Astrocyte (in vitro differentiated cells and primary cell): ENCODE data around the gene GNB1. TPM values are rescaled to one million over a fixed set of nuclear protein-coding genes. Genes with fewer than 3 reads are reported as not detected.

Source experiments
- DNase-seq: peaks from one replicate; pipeline ENCODE4 v3.0.0-alpha.2; 2010; ENCODE audit warnings: low read depth
- FAIRE-seq: peaks from 2 replicates; lab custom pipeline; 2011; peaks lifted over from hg19 to GRCh38; lab: Jason Lieb, UNC
- H2AFZ ChIP-seq: 2 replicates; pipeline ENCODE4 v1.6.0; 2012; ENCODE audit warnings: low read depth, low read length, inconsistent platforms
- H3K27ac ChIP-seq: 2 replicates; pipeline ENCODE4 v1.5.1; 2011; ENCODE audit warnings: low read depth, low read length, inconsistent platforms
- H3K27me3 ChIP-seq: 2 replicates; pipeline ENCODE4 v1.6.0; 2011; ENCODE audit warnings: low read length, inconsistent platforms; ENCODE audit not compliant: insufficient read depth
- H3K36me3 ChIP-seq: 2 replicates; pipeline ENCODE4 v1.5.1; 2011; ENCODE audit warnings: low read length, inconsistent platforms; ENCODE audit not compliant: insufficient read depth
- H3K4me1 ChIP-seq: 2 replicates; pipeline ENCODE4 v1.5.1; 2011; ENCODE audit warnings: low read length, inconsistent platforms; ENCODE audit not compliant: insufficient read depth
- H3K4me2 ChIP-seq: 2 replicates; pipeline ENCODE4 v1.6.0; 2012; ENCODE audit warnings: low read length, inconsistent platforms
- H3K4me3 ChIP-seq: 2 replicates; pipeline ENCODE4 v1.5.1; 2011; ENCODE audit warnings: low read depth, mild to moderate bottlenecking, low read length, inconsistent platforms; ENCODE audit not compliant: insufficient read depth
- H3K79me2 ChIP-seq: 2 replicates; pipeline ENCODE4 v1.6.0; 2012; ENCODE audit warnings: mild to moderate bottlenecking, low read length, inconsistent platforms; ENCODE audit not compliant: insufficient read depth
- H3K9ac ChIP-seq: 2 replicates; pipeline ENCODE4 v1.6.0; 2012; ENCODE audit warnings: mild to moderate bottlenecking, low read length, inconsistent platforms
- H3K9me3 ChIP-seq: 2 replicates; pipeline ENCODE4 v1.5.1; 2012; ENCODE audit warnings: low read depth, mild to moderate bottlenecking, low read length, inconsistent platforms; ENCODE audit not compliant: insufficient read depth
- H4K20me1 ChIP-seq: 2 replicates; pipeline ENCODE4 v1.6.0; 2012; ENCODE audit warnings: low read length, inconsistent platforms; ENCODE audit not compliant: insufficient read depth
- H3K27ac Mint-ChIP-seq: one replicate; pipeline ENCODE4 v1.8.0; 2021; ENCODE audit warnings: mild to moderate bottlenecking, mixed read lengths; ENCODE audit not compliant: unreplicated experiment
- H3K27me3 Mint-ChIP-seq: one replicate; pipeline ENCODE4 v1.8.0; 2021; ENCODE audit warnings: low read depth, mixed read lengths; ENCODE audit not compliant: unreplicated experiment
- H3K36me3 Mint-ChIP-seq: one replicate; pipeline ENCODE4 v1.8.0; 2021; ENCODE audit warnings: low read depth, mixed read lengths; ENCODE audit not compliant: unreplicated experiment
- H3K4me1 Mint-ChIP-seq: one replicate; pipeline ENCODE4 v1.8.0; 2021; ENCODE audit warnings: low read depth, mixed read lengths; ENCODE audit not compliant: unreplicated experiment
- H3K4me3 Mint-ChIP-seq: one replicate; pipeline ENCODE4 v1.8.0; 2021; ENCODE audit warnings: mild to moderate bottlenecking, moderate library complexity, mixed read lengths; ENCODE audit not compliant: unreplicated experiment
- H3K9me3 Mint-ChIP-seq: one replicate; pipeline ENCODE4 v1.8.0; 2021; ENCODE audit warnings: mild to moderate bottlenecking, mixed read lengths; ENCODE audit not compliant: unreplicated experiment
- EZH2 ChIP-seq: IDR thresholded peaks from 2 replicates; pipeline ENCODE4 v1.6.1; 2012; ENCODE audit warnings: mild to moderate bottlenecking, low read length, inconsistent platforms; ENCODE audit not compliant: insufficient read depth
- total RNA-seq: library from RNA; stranded (reverse); gene quantifications from 2 replicates; pipeline ENCODE4 v1.2.1, GENCODE V29; 2021
- TF ChIP-seq, protein P1 (sequence below): IDR thresholded peaks from 2 replicates; pipeline ENCODE4 v1.5.1; 2011; ENCODE audit warnings: low read depth, mild to moderate bottlenecking, inconsistent platforms, low read length, moderate library complexity; ENCODE audit not compliant: insufficient read depth

The GNB1 gene
- total RNA-seq, 1 donor from 2014 or later: 602 TPM

DNA sequence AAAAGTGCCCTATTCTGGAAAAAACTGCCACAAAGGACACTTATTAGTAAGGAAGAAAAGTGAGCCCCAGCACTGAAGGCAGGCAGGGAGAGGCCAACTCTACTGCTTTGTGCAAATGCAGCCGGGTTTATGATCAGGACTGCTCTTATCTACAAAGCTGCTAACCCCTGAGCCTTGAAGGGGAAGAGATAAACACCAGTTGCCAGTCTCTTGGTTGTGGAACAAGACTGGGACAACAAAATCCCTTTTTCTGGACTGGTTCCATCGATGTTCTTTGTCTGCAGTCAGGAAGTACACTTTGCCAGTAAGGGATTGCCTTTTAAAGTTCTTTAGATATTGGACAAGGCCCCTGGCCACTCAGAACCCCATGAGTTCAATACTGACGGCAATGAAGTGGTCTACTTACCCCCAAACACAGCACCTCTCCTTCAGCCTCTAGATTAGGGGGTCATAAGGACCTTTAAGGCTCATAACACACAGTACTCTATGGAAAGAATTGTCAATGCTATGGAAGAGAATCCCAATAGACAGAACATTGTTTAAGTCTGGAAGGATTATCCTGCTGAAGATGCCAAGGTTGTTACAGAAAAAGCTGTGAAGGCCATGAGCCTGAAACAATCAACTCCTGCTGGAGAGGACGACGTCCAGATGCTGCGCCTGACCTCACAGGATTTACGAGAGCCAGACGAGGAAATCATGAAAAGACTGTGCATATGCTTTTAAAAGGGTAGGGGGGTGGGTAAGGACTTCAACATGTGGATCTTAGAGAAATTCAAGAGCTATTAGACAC is 43.6 kb downstream of the GNB1 start:
- Histone ChIP-seq H3K36me3 (peaks cover 16% of the 10 kb centered on the region), H3K79me2 (peaks cover 98% of the 10 kb centered on the region), H2AFZ (no peak overlapping the region), H3K4me1 (no peaks in the 10 kb centered on the region), H3K4me2 (no peak overlapping the region), H4K20me1 (peaks cover 96% of the 10 kb centered on the region), H3K27me3 (no peaks in the 10 kb centered on the region), H3K9ac (no peak overlapping the region), H3K27ac (no peak overlapping the region), H3K4me3 (no peak overlapping the region), H3K9me3 (no peaks in the 10 kb centered on the region)
- Mint-ChIP-seq H3K4me1 (peaks cover 23% of the 10 kb centered on the region), H3K27ac (no peak overlapping the region), H3K27me3 (no peaks in the 10 kb centered on the region), H3K9me3 (no peaks in the 10 kb centered on the region), H3K36me3 (peaks cover 8% of the 10 kb centered on the region), H3K4me3 (no peak overlapping the region)
- FAIRE-seq: no peak
- no peak for DNase-seq
- TF ChIP-seq, protein P1, sequence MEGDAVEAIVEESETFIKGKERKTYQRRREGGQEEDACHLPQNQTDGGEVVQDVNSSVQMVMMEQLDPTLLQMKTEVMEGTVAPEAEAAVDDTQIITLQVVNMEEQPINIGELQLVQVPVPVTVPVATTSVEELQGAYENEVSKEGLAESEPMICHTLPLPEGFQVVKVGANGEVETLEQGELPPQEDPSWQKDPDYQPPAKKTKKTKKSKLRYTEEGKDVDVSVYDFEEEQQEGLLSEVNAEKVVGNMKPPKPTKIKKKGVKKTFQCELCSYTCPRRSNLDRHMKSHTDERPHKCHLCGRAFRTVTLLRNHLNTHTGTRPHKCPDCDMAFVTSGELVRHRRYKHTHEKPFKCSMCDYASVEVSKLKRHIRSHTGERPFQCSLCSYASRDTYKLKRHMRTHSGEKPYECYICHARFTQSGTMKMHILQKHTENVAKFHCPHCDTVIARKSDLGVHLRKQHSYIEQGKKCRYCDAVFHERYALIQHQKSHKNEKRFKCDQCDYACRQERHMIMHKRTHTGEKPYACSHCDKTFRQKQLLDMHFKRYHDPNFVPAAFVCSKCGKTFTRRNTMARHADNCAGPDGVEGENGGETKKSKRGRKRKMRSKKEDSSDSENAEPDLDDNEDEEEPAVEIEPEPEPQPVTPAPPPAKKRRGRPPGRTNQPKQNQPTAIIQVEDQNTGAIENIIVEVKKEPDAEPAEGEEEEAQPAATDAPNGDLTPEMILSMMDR: no peak
- TF ChIP-seq EZH2: no peak

DNA sequence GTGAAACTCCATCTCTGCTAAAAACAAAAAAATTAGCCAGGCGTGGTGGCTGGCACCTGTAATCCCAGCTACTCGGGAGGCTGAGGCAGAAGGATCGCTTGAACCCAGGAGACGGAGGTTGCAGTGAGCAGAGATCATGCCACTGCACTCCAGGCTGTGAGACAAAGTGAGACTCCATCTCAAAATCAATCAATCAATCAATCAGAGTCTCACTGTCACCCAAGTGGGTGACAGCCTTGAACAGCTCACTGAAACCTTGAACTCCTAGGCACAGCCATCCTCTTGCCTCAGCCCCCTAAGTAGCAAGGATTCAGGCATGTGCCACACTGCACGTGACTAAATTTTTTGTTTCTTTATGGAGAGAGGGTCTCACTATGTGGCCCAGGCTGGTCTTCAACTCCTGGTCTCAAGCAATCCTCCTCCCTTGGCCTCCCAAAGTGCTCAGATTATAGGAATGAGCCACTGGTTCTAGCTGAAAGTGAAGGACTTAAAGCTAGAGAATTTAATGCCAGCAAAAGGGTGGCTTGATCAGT is 44.4 kb downstream of the GNB1 start:
- Histone ChIP-seq H3K36me3 (peaks cover 16% of the 10 kb centered on the region), H3K4me2 (no peak overlapping the region), H3K79me2 (peaks cover 98% of the 10 kb centered on the region), H4K20me1 (peaks cover 96% of the 10 kb centered on the region), H2AFZ (no peak overlapping the region), H3K9me3 (no peaks in the 10 kb centered on the region), H3K4me3 (no peak overlapping the region), H3K27ac (no peak overlapping the region), H3K9ac (no peak overlapping the region), H3K4me1 (no peaks in the 10 kb centered on the region), H3K27me3 (no peaks in the 10 kb centered on the region)
- no peak for DNase-seq
- Mint-ChIP-seq H3K4me3 (no peak overlapping the region), H3K27me3 (no peaks in the 10 kb centered on the region), H3K4me1 (peaks cover 27% of the 10 kb centered on the region), H3K27ac (no peak overlapping the region), H3K36me3 (peaks cover 11% of the 10 kb centered on the region), H3K9me3 (no peaks in the 10 kb centered on the region)
- TF ChIP-seq EZH2: no peak
- TF ChIP-seq, protein P1: no peak
- no peak for FAIRE-seq
